Activated CD8-positive, alpha-beta T cell treated with anti-CD3 and anti-CD28 coated beads for 36 hours (primary cell): ENCODE results near the gene HOXD8. TPM values are rescaled to one million over a fixed set of nuclear protein-coding genes. Genes with fewer than 3 reads are reported as not detected.
A peak's percentile ranks its signal among the peaks of the same experiment; 100 is the strongest.

ENCODE experiments used
- ATAC-seq: fragments of 200-7000 bp; cut with Tn5 transposase; one replicate; pipeline ENCODE4 v1.10.0; 2021; ENCODE audit warnings: mild to moderate bottlenecking, moderate library complexity
- CTCF ChIA-PET: fragments of 350-600 bp; sonication (Branson Sonifier 250); formaldehyde crosslinking; loops from one replicate; lab custom pipeline; 2021; ENCODE audit warnings: antibody characterized with exemption; lab: Charles Lee
- POLR2A ChIA-PET: fragments of 350-600 bp; sonication (Branson Sonifier 250); formaldehyde crosslinking; loops from one replicate; lab custom pipeline; 2021; ENCODE audit warnings: antibody characterized with exemption; lab: Charles Lee
- DNase-seq: peaks from one replicate; pipeline ENCODE4 v3.0.0-alpha.2; 2020
- H3K27ac Mint-ChIP-seq: one replicate; pipeline ENCODE4 v1.8.0; 2021; ENCODE audit warnings: mild to moderate bottlenecking, mixed read lengths
- H3K27me3 Mint-ChIP-seq: one replicate; pipeline ENCODE4 v1.8.0; 2021; ENCODE audit warnings: mixed read lengths
- H3K36me3 Mint-ChIP-seq: one replicate; pipeline ENCODE4 v1.8.0; 2021; ENCODE audit warnings: low read depth, mixed read lengths
- H3K4me1 Mint-ChIP-seq: one replicate; pipeline ENCODE4 v1.8.0; 2021; ENCODE audit warnings: low read depth, mixed read lengths
- H3K4me3 Mint-ChIP-seq: one replicate; pipeline ENCODE4 v1.8.0; 2021; ENCODE audit warnings: mild to moderate bottlenecking, moderate library complexity, mixed read lengths
- H3K9me3 Mint-ChIP-seq: one replicate; pipeline ENCODE4 v1.8.0; 2021; ENCODE audit warnings: mixed read lengths
- CTCF ChIP-seq: fragments of 200-600 bp; IDR thresholded peaks from one replicate; pipeline ENCODE4 v1.8.0; 2022; ENCODE audit warnings: antibody characterized with exemption, mild to moderate bottlenecking
- intact Hi-C: fragments of 100-400 bp; cut with micrococcal nuclease; formaldehyde crosslinking; loops from one replicate; pipeline ENCODE4 v1.10.0; 2022
- total RNA-seq, 2 experiments: library from RNA; stranded (reverse); gene quantifications; one replicate each; pipeline ENCODE4 v1.2.3, GENCODE V29; 2021

The HOXD8 gene
- total RNA-seq, 2 experiments from 2014 or later, result not detected

GRCh38 chr2:176081837-176082524 lies 47.5 kb upstream of the HOXD8 start:
- peaks cover 78% of the 10 kb centered on the region for H3K27me3 Mint-ChIP-seq
- H3K4me1 Mint-ChIP-seq, result peaks cover 10% of the 10 kb centered on the region
- DNase-seq, result no peak
- intact Hi-C loops, result no loop called here
- peaks cover 23% of the 10 kb centered on the region for H3K9me3 Mint-ChIP-seq
- ChIA-PET CTCF (interaction anchor here (1.6 to 2.2 kb wide), 3 partner anchors 19 to 45 kb away, joined by 3 to 7 read pairs (median 4); no protein-coding TSS in a partner anchor), POLR2A (interaction anchor here (1.2 kb wide), 1 partner anchor 11 kb away, joined by 3 read pairs; no protein-coding TSS in a partner anchor)
- no peak for ATAC-seq
- TF ChIP-seq CTCF, result no peak
- H3K27ac Mint-ChIP-seq, result no peak overlapping the region
- peaks cover 25% of the 10 kb centered on the region for H3K36me3 Mint-ChIP-seq
- H3K4me3 Mint-ChIP-seq, result peak overlapping the region; percentile 31

GRCh38 chr2:176082525-176082823 lies 47.0 kb upstream of the HOXD8 start:
- intact Hi-C loops, result no loop called here
- CTCF ChIA-PET, result interaction anchor here (1.6 to 2.2 kb wide), 3 partner anchors 19 to 44 kb away, joined by 3 to 7 read pairs (median 4); no protein-coding TSS in a partner anchor

GRCh38 chr2:176082824-176083751 lies 46.4 kb upstream of the HOXD8 start:
- intact Hi-C loops, result no loop called here
- no peak overlapping the region for H3K27ac Mint-ChIP-seq
- POLR2A ChIA-PET, result interaction anchor here (0.8 kb wide), 1 partner anchor 49 kb away, joined by 4 read pairs; no protein-coding TSS in a partner anchor
- TF ChIP-seq CTCF, result no peak
- CTCF ChIA-PET, result interaction anchor here (1.3 to 2.2 kb wide), 4 partner anchors 18 to 44 kb away, joined by 3 to 7 read pairs (median 4); no protein-coding TSS in a partner anchor
- DNase-seq (no peak), ATAC-seq (no peak)
- peaks cover 25% of the 10 kb centered on the region for H3K36me3 Mint-ChIP-seq
- H3K27me3 Mint-ChIP-seq, result peaks cover 85% of the 10 kb centered on the region
- peak overlapping the region; percentile 28 for H3K4me3 Mint-ChIP-seq
- peaks cover 23% of the 10 kb centered on the region for H3K9me3 Mint-ChIP-seq
- peaks cover 10% of the 10 kb centered on the region for H3K4me1 Mint-ChIP-seq

More at GRCh38 chr2:176082525-176082823, 47.0 kb upstream of the HOXD8 start:
- TF ChIP-seq CTCF, result no peak
- peaks cover 23% of the 10 kb centered on the region for H3K9me3 Mint-ChIP-seq
- ATAC-seq (no peak), DNase-seq (no peak)
- no peak overlapping the region for H3K27ac Mint-ChIP-seq
- peak overlapping the region; percentile 11 for H3K4me3 Mint-ChIP-seq
- peaks cover 25% of the 10 kb centered on the region for H3K36me3 Mint-ChIP-seq
- peaks cover 10% of the 10 kb centered on the region for H3K4me1 Mint-ChIP-seq
- POLR2A ChIA-PET, result interaction anchor here (1.2 kb wide), 1 partner anchor 12 kb away, joined by 3 read pairs; no protein-coding TSS in a partner anchor
- peaks cover 79% of the 10 kb centered on the region for H3K27me3 Mint-ChIP-seq

GRCh38 chr2:176083796-176084261 lies 45.7 kb upstream of the HOXD8 start, which contains the start of gene EVX2:
Gene EVX2, minus strand, starts transcription at chr2:176083962. Its CDS starts 186 bp downstream, at chr2:176083776.
- peaks cover 12% of the 10 kb centered on the region for H3K4me1 Mint-ChIP-seq
- CTCF ChIA-PET, result interaction anchor here (1.3 kb wide), 1 partner anchor 43 kb away, joined by 3 read pairs; no protein-coding TSS in a partner anchor
- no peak for TF ChIP-seq CTCF
- peaks cover 18% of the 10 kb centered on the region for H3K9me3 Mint-ChIP-seq
- intact Hi-C loops, result no loop called here
- POLR2A ChIA-PET, result no interaction called here
- H3K4me3 Mint-ChIP-seq, result peak within 1 kb of the TSS; percentile 28
- no peak within 1 kb of the TSS for H3K27ac Mint-ChIP-seq
- no peak for ATAC-seq
- DNase-seq, result no peak
- H3K36me3 Mint-ChIP-seq, result peaks cover 25% of the 10 kb centered on the region
- peaks cover 86% of the 10 kb centered on the region for H3K27me3 Mint-ChIP-seq
